Stimulated activated CD4-positive, alpha-beta T cell treated with anti-CD3 and anti-CD28 coated beads, Interleukin-15, amount 100 ng/mL, for 48 hours (primary cell): ENCODE data around the gene SLC7A10.
"Not testable (repeated sequence)": the region's sequence is repeated elsewhere in the genome, so short reads cannot be mapped to it uniquely, and the experiment has no call there.

Experiments
- DNase-seq, 2 donors: peaks; one replicate each; pipeline ENCODE4 v3.0.0-alpha.2; 2020; ENCODE audit warnings: low read depth in 2 of 2

The SLC7A10 gene

DNA sequence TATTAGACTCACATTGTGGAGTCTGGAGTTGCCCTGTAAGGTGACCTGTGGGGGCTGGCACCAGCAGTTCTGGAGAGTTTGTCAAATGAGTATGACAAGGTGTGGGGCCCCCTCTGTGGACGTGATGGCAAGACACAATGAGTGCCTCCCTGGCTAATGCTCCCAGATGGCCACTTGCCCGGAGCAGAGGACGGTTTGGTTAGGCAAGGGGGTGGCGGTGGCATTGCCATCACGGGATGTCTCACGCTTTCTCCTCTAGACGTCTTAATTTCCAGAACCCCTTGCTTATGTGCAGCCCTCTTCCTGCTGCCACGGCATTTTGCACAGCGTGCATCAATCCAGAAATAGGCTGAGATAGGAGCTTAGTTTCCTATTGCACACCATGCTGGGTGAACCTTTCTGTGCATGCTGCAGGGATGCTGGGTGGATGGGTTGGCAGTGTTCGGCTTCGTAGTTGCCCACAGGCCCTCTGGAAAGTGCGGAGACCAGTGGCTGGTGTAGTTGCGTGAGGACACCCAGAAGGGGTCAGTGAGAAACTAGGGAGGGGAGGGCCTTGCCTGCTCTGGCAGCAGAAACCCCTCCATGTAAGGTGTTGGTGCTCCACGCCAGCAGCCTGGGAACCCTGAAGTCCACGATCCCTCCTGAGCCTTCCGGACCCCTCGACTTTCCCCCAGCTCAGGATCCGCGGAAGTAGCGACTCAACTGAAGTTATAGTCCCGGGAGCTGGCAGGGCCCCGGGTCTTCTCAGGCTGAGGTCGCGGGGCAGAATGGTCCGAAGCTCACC, 49.6 kb downstream of the SLC7A10 start:
- no peak for DNase-seq

DNA sequence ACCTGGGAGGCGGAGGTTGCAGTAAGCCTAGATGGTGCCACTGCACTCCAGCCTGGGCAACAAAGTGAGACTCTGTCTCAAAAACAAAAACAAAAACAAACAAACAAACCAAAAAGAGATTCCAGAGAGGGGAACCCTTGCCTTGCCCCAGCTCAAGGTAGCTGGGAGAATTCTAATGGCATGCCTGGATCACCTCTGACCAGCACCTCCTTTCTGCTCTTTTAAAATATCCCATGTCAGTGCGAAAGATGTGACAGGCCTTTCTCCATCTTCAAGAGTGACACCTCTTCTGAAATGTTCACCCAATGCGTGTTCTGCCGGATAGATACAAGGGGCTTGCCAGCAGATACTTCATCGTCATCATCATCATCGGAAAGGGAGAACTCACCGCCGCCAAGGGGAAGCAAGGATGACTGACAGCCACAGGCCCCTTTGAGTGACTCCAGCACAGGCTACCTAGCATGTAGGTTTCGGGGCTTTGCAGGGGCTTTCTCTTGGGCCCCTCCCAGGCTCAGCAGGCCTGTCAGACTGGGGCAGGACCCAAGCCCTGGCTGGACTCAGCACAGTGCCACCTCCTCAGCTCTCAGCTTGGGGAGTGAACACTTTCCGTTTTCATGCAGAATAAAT, 50.4 kb downstream of the SLC7A10 start:
- DNase-seq = no peak

DNA sequence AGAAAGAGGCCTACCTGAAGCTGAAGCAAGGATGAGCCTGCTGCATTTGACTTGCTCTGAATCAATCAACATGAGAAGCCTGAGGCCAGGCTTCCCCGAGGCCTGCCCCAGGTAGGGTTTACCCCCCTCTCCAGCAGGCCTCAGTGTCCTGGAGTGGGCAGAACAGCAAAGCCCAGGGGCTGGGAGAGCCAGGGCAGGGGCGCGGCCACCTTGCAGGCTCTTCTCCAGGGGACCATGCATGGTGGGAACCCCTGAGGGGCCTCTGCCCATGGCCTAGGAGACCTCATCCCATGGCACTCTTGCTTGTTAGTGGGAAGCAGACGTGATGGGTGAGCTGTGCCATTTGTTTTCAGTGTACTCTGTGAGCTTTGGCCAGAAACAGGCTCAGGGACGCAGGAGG, 51.5 kb downstream of the SLC7A10 start:
- DNase-seq = no peak

DNA sequence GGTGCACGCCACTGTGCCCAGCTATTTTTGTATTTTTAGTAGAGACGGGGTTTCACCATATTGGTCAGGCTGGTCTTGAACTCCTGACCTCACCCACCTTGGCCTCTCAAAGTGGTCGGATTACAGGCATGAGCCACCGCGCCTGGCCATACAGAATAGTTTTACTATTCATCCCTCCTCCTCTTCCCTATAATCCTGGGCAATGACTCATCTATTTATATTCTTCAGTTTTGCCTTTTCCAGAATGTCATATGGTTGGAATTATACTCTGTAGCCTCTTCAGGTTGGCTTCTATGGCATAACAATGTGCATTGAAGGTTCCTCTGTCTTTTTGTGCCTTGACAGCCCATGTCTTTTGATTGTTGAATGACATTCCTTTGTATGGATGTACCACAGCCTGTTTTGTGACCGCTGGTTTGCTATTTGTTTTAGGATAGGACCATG, 53.7 kb downstream of the SLC7A10 start:
- DNase-seq = no peak

DNA sequence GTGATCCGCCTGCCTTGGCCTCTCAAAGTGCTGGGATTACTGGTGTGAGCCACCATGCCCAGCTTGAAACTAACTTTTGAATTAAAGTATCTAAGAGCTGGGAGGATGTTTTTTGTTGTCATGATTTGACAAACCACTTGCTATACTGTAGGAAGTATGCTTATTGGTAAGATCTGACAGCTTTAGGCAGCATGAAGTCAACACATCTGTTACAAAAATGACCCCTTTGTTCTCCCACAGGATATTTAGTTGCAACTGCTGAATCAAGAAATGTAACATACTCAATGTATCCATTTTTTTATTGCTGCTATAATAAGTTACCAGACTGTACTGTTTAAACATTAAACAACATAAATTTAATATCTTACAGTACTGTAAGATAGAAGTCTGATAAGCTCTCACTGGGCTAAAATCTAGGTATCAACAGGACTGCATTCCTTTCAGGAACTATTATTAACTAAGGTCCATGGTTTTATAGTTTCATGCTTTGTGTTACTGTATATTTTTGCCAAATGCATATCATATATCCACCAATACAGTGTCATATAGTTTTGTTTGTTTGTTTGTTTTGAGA, 54.3 kb downstream of the SLC7A10 start:
- no peak for DNase-seq

DNA sequence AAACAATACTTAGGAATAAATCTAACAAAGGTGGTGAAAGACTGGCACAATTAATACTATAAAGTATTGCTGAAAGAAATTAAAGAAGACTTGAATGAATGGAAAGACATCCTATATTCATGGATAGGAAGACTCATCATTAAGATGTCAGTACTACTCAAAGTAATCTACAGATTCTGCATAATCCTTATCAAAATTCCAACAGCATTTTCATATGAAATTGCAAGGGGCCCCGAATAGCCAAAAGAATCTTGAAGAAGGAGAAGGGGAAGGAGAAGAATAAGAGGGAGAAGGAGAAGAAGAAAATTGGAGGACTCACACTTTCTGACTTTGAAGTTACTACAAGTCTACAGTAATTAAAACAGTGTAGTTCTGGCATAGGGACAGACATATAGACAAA, 57.1 kb downstream of the SLC7A10 start:
- no peak for DNase-seq

DNA sequence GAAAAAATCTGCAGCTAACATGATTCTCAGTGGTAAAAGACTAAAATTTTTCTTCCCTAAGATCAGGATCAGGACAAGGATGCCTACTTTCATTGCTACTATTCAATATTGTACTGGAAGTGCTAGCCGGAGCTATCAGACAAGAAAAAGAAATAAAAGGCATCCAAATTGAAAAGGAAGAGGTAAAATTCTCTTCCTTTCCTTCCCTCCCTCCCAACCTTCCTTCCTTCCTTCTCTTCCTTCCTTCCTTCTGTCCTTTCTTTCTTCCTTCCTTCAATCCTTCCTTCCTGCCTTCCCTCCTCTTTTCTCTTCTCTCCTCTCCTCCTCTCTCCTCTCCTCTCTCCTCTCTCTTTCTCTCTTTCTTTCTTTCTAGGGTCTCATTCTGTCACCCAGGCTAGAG, 58.2 kb downstream of the SLC7A10 start:
- no peak for DNase-seq

DNA sequence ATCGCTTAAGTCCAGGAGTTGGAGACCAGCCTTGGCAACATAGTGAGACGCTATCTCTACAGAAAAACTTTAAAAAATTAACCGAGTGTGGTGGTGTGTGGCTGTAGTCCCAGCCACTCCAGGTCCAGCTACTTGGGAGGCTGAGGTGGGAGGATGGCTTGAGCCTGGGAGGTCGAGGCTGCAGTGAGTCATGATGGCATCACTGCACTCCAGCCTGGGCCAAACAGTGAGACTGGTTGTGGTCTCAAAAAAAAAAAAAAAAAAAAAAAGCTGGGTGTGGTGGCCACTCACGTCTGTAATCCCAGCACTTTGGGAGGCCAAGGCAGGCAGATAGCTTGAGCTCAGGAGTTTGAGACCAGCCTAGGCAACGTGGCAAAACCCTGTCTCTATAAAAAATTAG, 59.6 kb downstream of the SLC7A10 start:
- not testable (repeated sequence) for DNase-seq

DNA sequence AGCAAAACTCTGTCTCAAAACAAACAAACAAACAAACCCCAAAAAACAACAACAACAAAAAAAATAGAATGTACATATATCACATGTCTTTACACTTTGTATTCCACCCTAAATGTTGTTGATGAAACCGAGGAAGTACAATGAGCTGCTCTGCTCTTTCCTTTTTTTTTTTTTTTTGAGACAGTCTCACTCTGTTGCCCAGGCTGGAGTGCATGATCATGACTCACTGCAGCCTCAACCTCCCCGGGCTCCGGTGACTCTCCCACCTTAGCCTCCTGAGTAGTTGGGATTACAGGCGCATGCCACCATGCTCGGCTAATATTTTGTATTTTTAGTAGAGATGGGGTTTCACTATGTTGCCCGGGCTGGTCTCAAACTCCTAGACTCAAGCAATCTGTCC, 62.2 kb downstream of the SLC7A10 start:
- DNase-seq = no peak

DNA sequence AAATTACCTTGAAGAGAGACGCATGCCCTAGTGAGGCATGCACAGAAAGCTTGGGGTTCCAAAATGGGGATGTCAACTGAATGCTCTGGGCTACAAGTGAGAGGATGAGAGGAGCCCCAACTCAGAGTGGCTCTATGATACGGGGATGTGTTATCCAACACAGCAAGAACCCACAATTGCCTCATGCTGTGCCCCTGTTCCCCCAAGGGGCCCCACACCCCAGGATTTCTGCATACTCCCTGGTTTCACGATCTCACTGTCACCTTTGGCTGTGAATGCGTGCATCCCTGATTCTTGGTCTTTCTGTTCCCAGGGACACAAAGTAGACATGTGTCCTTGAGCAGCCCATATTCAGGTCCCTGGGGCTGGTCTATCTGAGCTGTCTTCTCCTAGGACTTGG, 64.4 kb downstream of the SLC7A10 start:
- no peak for DNase-seq

DNA sequence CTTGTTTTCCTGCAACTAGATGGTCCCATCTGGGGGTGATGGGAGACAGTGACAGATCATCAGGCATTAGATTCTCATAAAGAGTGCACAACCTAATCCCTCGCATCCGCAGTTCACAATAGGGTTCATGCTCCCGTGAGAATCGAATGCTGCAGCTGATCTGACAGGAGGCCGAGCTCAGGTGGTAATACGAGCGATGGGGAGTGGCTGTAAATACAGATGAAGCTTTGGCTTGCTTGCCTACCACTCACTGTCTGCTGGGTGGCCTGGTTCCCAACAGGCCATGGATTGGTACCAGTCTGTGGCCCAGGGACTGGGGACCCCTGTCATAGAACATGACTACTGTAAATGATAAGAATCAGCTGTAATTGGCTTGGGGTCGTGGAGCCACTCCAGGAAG, 65.8 kb downstream of the SLC7A10 start:
- DNase-seq = no peak

DNA sequence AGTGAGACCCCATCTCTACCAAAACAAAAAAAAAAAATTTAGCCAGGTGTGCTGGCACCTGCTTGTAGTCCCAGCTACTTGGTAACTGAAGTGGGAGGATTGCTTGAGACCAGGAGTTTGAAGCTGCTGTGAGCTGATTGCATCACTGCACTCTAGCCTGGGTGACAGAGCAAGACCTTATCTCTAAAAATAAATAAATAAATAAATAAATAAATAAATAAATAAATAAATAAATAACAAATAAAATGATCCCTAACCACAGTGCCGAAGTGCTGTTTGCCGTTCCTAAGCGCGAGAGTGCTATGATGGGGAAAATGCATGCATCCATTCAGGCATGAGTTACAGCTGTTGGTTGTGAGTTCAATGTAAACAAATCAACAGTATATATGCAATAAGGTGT, 66.5 kb downstream of the SLC7A10 start:
- no peak for DNase-seq
